Neutrophil (primary cell): ENCODE results near the gene DPYD.

ENCODE experiments used
- H3K27ac ChIP-seq: fragments of 200-600 bp; sonication (generic); 2 replicates; pipeline ENCODE4 v1.5.1; 2016; ENCODE audit warnings: mild to moderate bottlenecking, moderate library complexity
- H3K27me3 ChIP-seq: fragments of 200-600 bp; sonication (generic); 2 replicates; pipeline ENCODE4 v1.6.0; 2016; ENCODE audit warnings: mild to moderate bottlenecking
- H3K36me3 ChIP-seq: fragments of 200-600 bp; sonication (generic); 2 replicates; pipeline ENCODE4 v1.5.1; 2017
- H3K4me1 ChIP-seq, 2 experiments: fragments of 200-600 bp in 1 of 2; sonication (generic) in 1 of 2; 1 replicate in 1 of 2; 2 replicates in 1 of 2; pipeline versions ENCODE4 v1.5.1 to v1.6.1; 2013 to 2016; ENCODE audit warnings: low read depth in 1 of 2, low read length in 1 of 2, mild to moderate bottlenecking in 1 of 2, moderate library complexity in 1 of 2; ENCODE audit not compliant: control insufficient read depth in 1 of 2, insufficient read depth in 1 of 2
- H3K4me3 ChIP-seq, 2 experiments: fragments of 200-600 bp in 1 of 2; sonication (generic) in 1 of 2; 1 replicate in 1 of 2; 2 replicates in 1 of 2; pipeline ENCODE4 v1.5.1; 2013 to 2016; ENCODE audit warnings: low read depth in 1 of 2, low read length in 1 of 2, mild to moderate bottlenecking in 1 of 2, moderate library complexity in 1 of 2
- H3K9me3 ChIP-seq: fragments of 200-600 bp; sonication (generic); 2 replicates; pipeline ENCODE4 v1.5.1; 2016
- TF ChIP-seq, protein P1 (sequence below): fragments of 200-600 bp; sonication (generic); IDR thresholded peaks from 2 replicates; pipeline ENCODE4 v1.5.1; 2016; ENCODE audit warnings: antibody characterized with exemption

DPYD gene

DNA sequence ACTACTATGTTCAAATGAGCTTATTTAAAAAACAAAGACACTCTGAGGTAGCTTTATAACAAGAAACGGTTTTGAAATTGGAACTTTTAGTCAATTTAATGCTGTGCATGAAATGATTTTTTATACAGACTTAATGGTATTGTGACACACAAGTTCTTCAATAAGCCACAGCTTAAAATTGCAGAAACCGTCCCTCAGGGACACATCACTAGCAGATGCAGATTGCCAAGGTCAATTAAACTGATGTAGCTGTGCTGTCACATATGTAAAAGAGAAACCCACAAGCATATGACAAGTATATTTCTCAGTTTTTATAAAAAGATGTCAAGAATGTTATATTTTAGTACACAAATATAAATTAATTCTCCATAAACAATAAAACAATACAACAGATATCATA, 366.9 kb downstream of the DPYD start:
- Histone ChIP-seq H3K27ac (no peak overlapping the region), H3K9me3 (no peaks in the 10 kb centered on the region), H3K4me1 (no peaks in the 10 kb centered on the region), H3K4me3 (no peak overlapping the region), H3K27me3 (no peaks in the 10 kb centered on the region), H3K36me3 (peaks cover 5% of the 10 kb centered on the region)
- TF ChIP-seq, protein P1, sequence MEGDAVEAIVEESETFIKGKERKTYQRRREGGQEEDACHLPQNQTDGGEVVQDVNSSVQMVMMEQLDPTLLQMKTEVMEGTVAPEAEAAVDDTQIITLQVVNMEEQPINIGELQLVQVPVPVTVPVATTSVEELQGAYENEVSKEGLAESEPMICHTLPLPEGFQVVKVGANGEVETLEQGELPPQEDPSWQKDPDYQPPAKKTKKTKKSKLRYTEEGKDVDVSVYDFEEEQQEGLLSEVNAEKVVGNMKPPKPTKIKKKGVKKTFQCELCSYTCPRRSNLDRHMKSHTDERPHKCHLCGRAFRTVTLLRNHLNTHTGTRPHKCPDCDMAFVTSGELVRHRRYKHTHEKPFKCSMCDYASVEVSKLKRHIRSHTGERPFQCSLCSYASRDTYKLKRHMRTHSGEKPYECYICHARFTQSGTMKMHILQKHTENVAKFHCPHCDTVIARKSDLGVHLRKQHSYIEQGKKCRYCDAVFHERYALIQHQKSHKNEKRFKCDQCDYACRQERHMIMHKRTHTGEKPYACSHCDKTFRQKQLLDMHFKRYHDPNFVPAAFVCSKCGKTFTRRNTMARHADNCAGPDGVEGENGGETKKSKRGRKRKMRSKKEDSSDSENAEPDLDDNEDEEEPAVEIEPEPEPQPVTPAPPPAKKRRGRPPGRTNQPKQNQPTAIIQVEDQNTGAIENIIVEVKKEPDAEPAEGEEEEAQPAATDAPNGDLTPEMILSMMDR = no peak

DNA sequence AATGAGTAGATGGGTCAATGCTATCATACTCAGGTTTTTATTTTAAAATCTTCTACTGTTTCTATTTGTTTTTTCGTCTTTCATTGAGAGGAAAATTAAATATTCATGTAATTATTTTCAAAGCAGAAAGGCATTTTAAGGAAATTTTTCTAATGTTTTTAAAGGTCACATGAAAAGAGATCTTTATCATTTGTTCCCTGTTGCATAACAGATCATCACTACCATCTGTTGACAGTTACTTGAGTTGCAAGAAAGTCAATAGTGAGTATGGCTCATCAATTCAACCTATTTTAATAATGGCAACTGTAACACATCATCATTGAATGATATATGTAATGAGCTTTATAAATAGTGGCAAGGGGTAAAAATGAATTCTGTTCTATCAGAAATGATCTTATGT, 369.7 kb downstream of the DPYD start:
- no peaks in the 10 kb centered on the region for H3K27me3 ChIP-seq
- no peaks in the 10 kb centered on the region for H3K9me3 ChIP-seq
- TF ChIP-seq, protein P1 = no peak
- no peak overlapping the region for H3K4me3 ChIP-seq
- no peak overlapping the region for H3K27ac ChIP-seq
- H3K36me3 ChIP-seq = peaks cover 6% of the 10 kb centered on the region
- peaks cover 0 to 5% of the 10 kb centered on the region in 2 experiments for H3K4me1 ChIP-seq

DNA sequence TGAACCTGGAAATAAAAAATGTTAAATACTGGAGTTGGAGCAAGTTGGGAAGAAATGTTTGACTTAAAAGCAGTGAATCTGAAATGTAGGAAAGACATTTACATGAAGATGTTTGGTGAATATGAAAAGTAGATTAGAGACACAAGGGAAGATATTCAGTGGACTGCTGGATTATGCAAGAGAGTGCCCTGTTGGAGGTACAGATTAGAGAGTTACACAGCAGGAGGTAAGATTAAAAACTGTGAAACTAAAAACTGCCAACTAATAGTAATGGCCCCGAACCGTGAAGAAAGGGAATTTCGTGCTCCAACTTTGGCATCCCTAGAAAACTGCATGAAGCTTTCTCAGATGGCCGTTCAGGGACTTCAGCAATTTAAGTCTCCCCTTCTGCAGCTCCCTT, 375.4 kb downstream of the DPYD start:
- TF ChIP-seq, protein P1 = no peak
- H3K27me3 ChIP-seq = no peaks in the 10 kb centered on the region
- no peaks in the 10 kb centered on the region for H3K9me3 ChIP-seq
- H3K27ac ChIP-seq = no peak overlapping the region
- H3K36me3 ChIP-seq = peaks cover 9% of the 10 kb centered on the region
- no peak overlapping the region for H3K4me3 ChIP-seq
- H3K4me1 ChIP-seq = peaks cover 0 to 5% of the 10 kb centered on the region in 2 experiments

DNA sequence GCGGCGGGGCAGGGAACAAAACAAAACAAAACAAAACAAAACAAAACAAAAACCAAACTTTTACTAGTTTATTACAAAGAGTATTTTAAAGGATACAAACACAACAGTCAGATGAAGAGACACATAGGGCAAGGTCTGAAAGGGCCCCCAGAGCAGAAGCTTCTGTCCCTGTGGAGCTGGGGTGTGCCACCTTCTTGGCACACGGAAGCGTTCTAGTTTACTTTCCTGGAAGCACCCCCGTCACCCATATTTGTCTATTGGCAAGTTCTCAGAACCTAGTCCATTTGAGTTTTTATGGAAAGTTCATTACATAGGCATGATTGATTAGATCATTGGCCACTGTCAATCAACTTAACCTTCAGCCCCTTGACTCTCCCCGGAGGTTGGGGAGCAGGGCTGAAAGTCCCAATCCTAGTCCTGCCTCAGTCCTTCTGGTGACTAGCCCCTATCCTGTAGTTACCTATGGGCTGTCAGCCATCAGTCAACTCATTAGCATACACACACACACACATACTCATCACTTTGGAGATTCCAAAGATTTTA, 380.4 kb downstream of the DPYD start:
- Histone ChIP-seq H3K9me3 (no peaks in the 10 kb centered on the region), H3K4me1 (no peaks in the 10 kb centered on the region), H3K4me3 (no peak overlapping the region), H3K27me3 (no peaks in the 10 kb centered on the region), H3K36me3 (peaks cover 3% of the 10 kb centered on the region), H3K27ac (no peak overlapping the region)
- TF ChIP-seq, protein P1 = no peak

DNA sequence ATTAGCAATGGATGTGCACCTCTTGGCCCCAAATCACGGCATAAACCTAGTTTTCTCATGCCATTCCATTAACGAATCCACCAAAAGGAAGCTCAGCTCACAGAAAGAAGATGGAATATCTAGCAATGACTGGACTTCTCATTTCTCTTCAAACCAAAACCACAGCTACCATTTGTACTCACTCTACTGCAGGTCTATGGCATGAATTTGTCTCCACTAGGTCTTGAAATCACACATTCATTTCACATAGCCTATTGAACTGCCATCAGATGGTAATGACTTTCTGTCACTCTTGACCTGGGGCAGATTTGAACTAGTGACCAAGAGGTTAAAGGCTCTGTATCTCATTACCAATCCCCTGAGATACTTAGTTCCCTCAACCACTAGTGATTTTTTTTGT, 382.7 kb downstream of the DPYD start:
- H3K9me3 ChIP-seq = no peaks in the 10 kb centered on the region
- no peaks in the 10 kb centered on the region for H3K4me1 ChIP-seq
- H3K27ac ChIP-seq = no peak overlapping the region
- H3K4me3 ChIP-seq = no peak overlapping the region
- TF ChIP-seq, protein P1 = no peak
- H3K36me3 ChIP-seq = peaks cover 3% of the 10 kb centered on the region
- no peaks in the 10 kb centered on the region for H3K27me3 ChIP-seq

DNA sequence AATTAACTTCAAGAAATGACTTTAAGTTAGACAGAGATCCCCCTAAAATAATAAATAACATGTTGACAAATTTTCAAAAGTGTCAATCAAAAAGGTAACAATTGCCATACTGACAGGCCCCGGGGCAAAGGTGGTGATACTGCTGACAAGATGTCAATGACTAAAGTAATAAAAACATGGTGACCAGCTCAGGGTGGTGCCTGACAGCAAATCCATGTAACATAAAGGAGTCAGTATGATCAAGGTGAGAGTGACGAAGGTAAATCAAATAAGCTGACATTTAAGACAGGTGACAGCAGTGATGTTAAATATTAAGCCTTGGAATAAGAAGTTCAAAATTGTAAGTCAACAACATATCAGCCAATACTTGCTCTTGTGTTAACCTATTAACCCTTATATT, 387.5 kb downstream of the DPYD start:
- Histone ChIP-seq H3K9me3 (no peaks in the 10 kb centered on the region), H3K27ac (no peak overlapping the region), H3K4me3 (no peak overlapping the region), H3K36me3 (no peaks in the 10 kb centered on the region), H3K4me1 (no peaks in the 10 kb centered on the region), H3K27me3 (no peaks in the 10 kb centered on the region)
- TF ChIP-seq, protein P1 = no peak
